Measurements from ENCODE around the gene GRM8.

Gene GRM8

DNA sequence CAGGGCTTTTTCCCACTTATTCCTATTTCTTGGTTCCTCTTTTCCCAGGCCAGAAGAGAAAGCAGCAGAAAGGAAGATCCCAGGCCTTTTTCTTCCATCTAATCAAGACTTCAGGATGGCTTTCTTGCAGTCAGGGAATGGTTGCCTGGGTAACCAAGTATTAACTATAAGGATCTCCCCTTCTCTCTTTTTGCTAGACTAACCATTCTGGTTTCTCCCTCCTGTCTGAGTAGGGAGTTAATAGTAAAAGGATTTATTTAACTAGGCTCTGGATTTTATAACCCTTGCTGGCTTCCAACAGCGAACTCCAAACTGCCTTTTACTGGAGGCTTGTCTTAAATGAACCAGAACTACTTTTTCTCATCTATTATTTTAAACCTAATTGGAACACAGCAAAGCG, 90.4 kb downstream of the GRM8 start:
- no peak for TF ChIP-seq TAF1 (IDR thresholded peaks at IDR 0.05; ENCODE audit: low read depth)
- TF ChIP-seq CEBPB (IDR thresholded peaks at IDR 0.05), result no peak
- TF ChIP-seq, protein P1, sequence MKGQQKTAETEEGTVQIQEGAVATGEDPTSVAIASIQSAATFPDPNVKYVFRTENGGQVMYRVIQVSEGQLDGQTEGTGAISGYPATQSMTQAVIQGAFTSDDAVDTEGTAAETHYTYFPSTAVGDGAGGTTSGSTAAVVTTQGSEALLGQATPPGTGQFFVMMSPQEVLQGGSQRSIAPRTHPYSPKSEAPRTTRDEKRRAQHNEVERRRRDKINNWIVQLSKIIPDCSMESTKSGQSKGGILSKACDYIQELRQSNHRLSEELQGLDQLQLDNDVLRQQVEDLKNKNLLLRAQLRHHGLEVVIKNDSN (IDR thresholded peaks at IDR 0.05), result no peak
- no peak for TF ChIP-seq EGR1 (IDR thresholded peaks at IDR 0.05)
- no peak for TF ChIP-seq TCF12 (IDR thresholded peaks at IDR 0.05; ENCODE audit: low read depth)
- no peak for TF ChIP-seq EP300 (IDR thresholded peaks at IDR 0.05; ENCODE audit: borderline replicate concordance)
- no peak for TF ChIP-seq FOXM1 (IDR thresholded peaks at IDR 0.05; ENCODE audit: borderline replicate concordance, low read depth)
- TF ChIP-seq, protein P2, sequence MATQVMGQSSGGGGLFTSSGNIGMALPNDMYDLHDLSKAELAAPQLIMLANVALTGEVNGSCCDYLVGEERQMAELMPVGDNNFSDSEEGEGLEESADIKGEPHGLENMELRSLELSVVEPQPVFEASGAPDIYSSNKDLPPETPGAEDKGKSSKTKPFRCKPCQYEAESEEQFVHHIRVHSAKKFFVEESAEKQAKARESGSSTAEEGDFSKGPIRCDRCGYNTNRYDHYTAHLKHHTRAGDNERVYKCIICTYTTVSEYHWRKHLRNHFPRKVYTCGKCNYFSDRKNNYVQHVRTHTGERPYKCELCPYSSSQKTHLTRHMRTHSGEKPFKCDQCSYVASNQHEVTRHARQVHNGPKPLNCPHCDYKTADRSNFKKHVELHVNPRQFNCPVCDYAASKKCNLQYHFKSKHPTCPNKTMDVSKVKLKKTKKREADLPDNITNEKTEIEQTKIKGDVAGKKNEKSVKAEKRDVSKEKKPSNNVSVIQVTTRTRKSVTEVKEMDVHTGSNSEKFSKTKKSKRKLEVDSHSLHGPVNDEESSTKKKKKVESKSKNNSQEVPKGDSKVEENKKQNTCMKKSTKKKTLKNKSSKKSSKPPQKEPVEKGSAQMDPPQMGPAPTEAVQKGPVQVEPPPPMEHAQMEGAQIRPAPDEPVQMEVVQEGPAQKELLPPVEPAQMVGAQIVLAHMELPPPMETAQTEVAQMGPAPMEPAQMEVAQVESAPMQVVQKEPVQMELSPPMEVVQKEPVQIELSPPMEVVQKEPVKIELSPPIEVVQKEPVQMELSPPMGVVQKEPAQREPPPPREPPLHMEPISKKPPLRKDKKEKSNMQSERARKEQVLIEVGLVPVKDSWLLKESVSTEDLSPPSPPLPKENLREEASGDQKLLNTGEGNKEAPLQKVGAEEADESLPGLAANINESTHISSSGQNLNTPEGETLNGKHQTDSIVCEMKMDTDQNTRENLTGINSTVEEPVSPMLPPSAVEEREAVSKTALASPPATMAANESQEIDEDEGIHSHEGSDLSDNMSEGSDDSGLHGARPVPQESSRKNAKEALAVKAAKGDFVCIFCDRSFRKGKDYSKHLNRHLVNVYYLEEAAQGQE (IDR thresholded peaks at IDR 0.05; ENCODE audit: low read depth), result no peak

DNA sequence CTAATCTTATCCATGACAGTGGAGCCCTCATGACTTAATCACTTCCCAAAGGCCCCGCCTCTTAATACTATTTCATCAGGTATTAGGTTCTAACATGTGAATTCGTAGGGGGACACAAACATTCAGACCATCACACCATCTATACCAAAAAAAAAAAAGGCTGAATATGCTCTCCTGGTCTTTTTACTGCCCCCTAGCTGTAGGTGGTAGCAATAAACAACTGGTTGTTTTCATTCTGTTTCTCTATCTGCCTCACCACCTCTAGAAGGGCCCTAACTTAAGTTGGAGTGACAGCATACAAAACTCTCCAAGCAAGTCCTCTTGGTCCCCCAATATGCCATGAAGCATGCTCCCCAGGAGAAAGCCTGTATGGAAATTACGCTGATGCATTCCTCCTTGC, 94.1 kb downstream of the GRM8 start:
- no peak for TF ChIP-seq EP300 (IDR thresholded peaks at IDR 0.05; ENCODE audit: borderline replicate concordance)
- TF ChIP-seq, protein P1 (IDR thresholded peaks at IDR 0.05), result no peak
- TF ChIP-seq, protein P3, sequence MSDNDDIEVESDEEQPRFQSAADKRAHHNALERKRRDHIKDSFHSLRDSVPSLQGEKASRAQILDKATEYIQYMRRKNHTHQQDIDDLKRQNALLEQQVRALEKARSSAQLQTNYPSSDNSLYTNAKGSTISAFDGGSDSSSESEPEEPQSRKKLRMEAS (IDR thresholded peaks at IDR 0.05), result no peak

DNA sequence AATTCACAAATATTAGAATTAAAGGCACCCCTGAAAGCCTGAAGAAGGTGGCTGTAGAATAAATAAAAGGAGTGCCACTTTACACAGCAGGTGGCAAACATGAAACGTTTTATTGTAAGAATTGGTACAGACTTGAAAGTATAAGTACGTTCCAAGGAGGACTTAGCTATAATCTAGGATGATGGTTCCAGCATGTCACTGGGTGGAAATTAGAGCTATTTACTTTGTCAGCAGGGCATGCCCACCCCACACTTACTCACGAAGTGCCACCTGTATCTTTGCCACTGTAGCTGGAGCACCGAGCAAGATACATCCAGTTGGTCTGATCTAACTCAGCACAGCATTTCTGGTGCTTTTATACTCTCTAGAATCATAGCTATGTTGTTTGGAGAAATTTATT, 97.8 kb downstream of the GRM8 start:
- TF ChIP-seq, protein P3 (IDR thresholded peaks at IDR 0.05), result no peak
- TF ChIP-seq, protein P2 (IDR thresholded peaks at IDR 0.05; ENCODE audit: low read depth), result no peak
- TF ChIP-seq NFIC (IDR thresholded peaks at IDR 0.05), result no peak

DNA sequence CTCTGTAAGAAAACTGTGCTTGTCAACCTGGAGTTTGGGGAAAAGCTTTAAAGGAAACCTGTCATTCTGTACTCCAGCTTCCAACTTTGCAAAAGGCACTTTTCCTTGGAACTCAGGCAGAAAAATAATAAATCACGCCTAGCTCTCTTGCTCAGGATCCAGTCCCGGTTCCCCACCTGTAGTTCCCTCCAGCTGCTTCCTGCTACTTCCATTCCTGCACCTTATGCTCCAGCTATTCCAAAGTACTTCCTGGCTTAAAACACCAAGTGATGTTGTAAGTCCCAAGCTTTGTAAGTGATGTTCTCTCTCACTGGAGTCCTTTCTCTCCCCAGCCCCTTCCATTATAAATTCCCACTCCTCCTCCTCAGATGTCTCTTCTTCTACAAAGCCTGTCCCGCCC, 98.6 kb downstream of the GRM8 start:
- no peak for TF ChIP-seq TCF12 (IDR thresholded peaks at IDR 0.05; ENCODE audit: low read depth)
- TF ChIP-seq TAF1 (IDR thresholded peaks at IDR 0.05; ENCODE audit: low read depth), result no peak
- TF ChIP-seq TEAD4 (IDR thresholded peaks at IDR 0.05), result no peak
- TF ChIP-seq, protein P1 (IDR thresholded peaks at IDR 0.05), result no peak
- no peak for TF ChIP-seq EGR1 (IDR thresholded peaks at IDR 0.05)
- no peak for TF ChIP-seq NFIC (IDR thresholded peaks at IDR 0.05)
- no peak for TF ChIP-seq CEBPB (IDR thresholded peaks at IDR 0.05)
- no peak for TF ChIP-seq ZBTB7A (IDR thresholded peaks at IDR 0.05; ENCODE audit: low read depth)
- no peak for TF ChIP-seq FOXM1 (IDR thresholded peaks at IDR 0.05; ENCODE audit: borderline replicate concordance, low read depth)
- TF ChIP-seq RAD21 (IDR thresholded peaks at IDR 0.05; ENCODE audit: low read depth), result no peak
- no peak for TF ChIP-seq EP300 (IDR thresholded peaks at IDR 0.05; ENCODE audit: borderline replicate concordance)
- no peak for TF ChIP-seq YY1 (IDR thresholded peaks at IDR 0.05; ENCODE audit: low read depth)
- TF ChIP-seq CREB1 (IDR thresholded peaks at IDR 0.05; ENCODE audit: low read depth), result no peak
- TF ChIP-seq, protein P3 (IDR thresholded peaks at IDR 0.05), result no peak
- TF ChIP-seq, protein P2 (IDR thresholded peaks at IDR 0.05; ENCODE audit: low read depth), result no peak

DNA sequence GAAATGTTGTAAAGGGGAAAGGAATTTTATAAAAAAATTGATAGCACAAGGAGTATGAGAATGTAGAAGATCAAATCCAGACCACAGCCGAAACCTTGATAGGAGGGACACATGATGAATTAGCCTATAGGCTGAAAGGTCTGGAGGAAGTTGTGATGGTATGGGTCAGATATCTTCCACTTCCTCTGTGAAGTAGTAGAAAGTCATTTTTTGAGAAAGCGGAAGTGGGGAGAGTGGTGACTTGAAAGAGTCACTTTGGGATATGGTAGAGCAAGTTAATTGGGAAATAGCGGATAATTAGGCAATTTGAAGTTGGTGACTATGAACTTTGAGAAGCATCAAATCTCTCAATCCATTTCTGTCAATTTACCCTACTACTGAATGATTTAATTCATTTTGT, 99.4 kb downstream of the GRM8 start:
- no peak for TF ChIP-seq CREB1 (IDR thresholded peaks at IDR 0.05; ENCODE audit: low read depth)
- TF ChIP-seq TCF12 (IDR thresholded peaks at IDR 0.05; ENCODE audit: low read depth), result no peak
- TF ChIP-seq EGR1 (IDR thresholded peaks at IDR 0.05), result no peak
- TF ChIP-seq NFIC (IDR thresholded peaks at IDR 0.05), result no peak
- TF ChIP-seq TEAD4 (IDR thresholded peaks at IDR 0.05), result no peak
- TF ChIP-seq CEBPB (IDR thresholded peaks at IDR 0.05), result no peak
- no peak for TF ChIP-seq ZBTB7A (IDR thresholded peaks at IDR 0.05; ENCODE audit: low read depth)
- no peak for TF ChIP-seq EP300 (IDR thresholded peaks at IDR 0.05; ENCODE audit: borderline replicate concordance)
- TF ChIP-seq FOXM1 (IDR thresholded peaks at IDR 0.05; ENCODE audit: borderline replicate concordance, low read depth), result no peak
- TF ChIP-seq YY1 (IDR thresholded peaks at IDR 0.05; ENCODE audit: low read depth), result no peak
- TF ChIP-seq, protein P2 (IDR thresholded peaks at IDR 0.05; ENCODE audit: low read depth), result no peak
- no peak for TF ChIP-seq RAD21 (IDR thresholded peaks at IDR 0.05; ENCODE audit: low read depth)
- TF ChIP-seq, protein P1 (IDR thresholded peaks at IDR 0.05), result no peak
- TF ChIP-seq, protein P3 (IDR thresholded peaks at IDR 0.05), result no peak
- no peak for TF ChIP-seq TAF1 (IDR thresholded peaks at IDR 0.05; ENCODE audit: low read depth)

Measured in Ishikawa (cell line).